Fibroblast of villous mesenchyme (primary cell): ENCODE results near the gene CCT4. TPM values are rescaled to one million over a fixed set of nuclear protein-coding genes. Genes with fewer than 3 reads are reported as not detected.
"Not testable (repeated sequence)": the region's sequence is repeated elsewhere in the genome, so short reads cannot be mapped to it uniquely, and the experiment has no call there.

Source experiments
- DNase-seq: peaks from one replicate; pipeline ENCODE4 v3.0.0-alpha.2; 2010; ENCODE audit warnings: low read depth
- H3K4me3 ChIP-seq: 2 replicates; pipeline ENCODE4 v1.5.1; 2011; ENCODE audit warnings: low read depth, mild to moderate bottlenecking, low read length
- total RNA-seq: library from RNA; depleted of rRNA; stranded (reverse); fragments of >200 nt; gene quantifications from 2 replicates; pipeline ENCODE4 v1.2.3, GENCODE V29; 2012
- TF ChIP-seq, protein P1 (sequence below): IDR thresholded peaks from 2 replicates; pipeline ENCODE4 v1.5.1; 2012; ENCODE audit warnings: low read depth, mild to moderate bottlenecking, low read length; ENCODE audit not compliant: insufficient read depth

The CCT4 gene
- total RNA-seq, 1 donor, result 147 TPM

DNA sequence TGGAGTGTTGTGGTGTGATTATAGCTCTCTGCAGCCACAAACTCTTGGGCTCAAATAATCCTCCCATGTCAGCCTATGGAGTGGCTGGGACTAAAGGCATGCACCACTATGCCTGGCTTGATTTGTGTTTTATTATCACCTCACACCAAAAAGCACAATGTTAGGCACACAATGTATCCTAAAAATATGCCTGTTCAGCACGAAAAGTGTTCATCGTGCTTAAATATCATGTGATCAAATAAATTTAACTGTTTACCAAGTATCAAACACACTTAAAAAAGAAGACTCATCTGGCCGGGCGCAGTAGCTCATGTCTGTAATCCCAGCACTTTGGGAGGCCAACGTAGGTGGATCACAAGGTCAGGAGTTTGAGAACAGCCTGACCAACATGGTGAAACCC, 5.6 kb downstream of the CCT4 start:
- DNase-seq, result no peak
- no peak overlapping the region for H3K4me3 ChIP-seq
- TF ChIP-seq, protein P1, sequence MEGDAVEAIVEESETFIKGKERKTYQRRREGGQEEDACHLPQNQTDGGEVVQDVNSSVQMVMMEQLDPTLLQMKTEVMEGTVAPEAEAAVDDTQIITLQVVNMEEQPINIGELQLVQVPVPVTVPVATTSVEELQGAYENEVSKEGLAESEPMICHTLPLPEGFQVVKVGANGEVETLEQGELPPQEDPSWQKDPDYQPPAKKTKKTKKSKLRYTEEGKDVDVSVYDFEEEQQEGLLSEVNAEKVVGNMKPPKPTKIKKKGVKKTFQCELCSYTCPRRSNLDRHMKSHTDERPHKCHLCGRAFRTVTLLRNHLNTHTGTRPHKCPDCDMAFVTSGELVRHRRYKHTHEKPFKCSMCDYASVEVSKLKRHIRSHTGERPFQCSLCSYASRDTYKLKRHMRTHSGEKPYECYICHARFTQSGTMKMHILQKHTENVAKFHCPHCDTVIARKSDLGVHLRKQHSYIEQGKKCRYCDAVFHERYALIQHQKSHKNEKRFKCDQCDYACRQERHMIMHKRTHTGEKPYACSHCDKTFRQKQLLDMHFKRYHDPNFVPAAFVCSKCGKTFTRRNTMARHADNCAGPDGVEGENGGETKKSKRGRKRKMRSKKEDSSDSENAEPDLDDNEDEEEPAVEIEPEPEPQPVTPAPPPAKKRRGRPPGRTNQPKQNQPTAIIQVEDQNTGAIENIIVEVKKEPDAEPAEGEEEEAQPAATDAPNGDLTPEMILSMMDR, result no peak

DNA sequence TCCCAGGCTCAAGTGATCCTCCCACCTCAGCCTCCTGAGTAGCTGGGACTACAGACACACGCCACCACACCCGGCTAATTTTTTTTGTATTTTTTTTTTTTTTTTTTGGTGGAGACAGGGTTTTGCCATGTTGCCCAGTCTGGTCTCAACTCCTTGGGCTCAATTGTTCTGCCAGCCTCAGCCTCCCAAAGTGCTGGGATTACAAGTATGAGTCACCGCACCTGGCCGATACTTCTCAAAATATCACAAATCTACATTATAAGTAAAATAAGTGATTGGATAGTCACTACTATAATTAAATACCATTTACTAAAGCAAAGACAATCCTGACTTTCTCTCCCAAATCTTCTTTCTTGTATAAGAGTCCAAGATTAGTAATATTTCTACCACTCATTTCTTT, 9.1 kb downstream of the CCT4 start:
- H3K4me3 ChIP-seq, DNase-seq: not testable (repeated sequence)

GRCh38 chr2:61878761-61879160, 9.7 kb downstream of the CCT4 start:
- no peak overlapping the region for H3K4me3 ChIP-seq
- TF ChIP-seq, protein P1, result no peak
- DNase-seq, result no peak

DNA sequence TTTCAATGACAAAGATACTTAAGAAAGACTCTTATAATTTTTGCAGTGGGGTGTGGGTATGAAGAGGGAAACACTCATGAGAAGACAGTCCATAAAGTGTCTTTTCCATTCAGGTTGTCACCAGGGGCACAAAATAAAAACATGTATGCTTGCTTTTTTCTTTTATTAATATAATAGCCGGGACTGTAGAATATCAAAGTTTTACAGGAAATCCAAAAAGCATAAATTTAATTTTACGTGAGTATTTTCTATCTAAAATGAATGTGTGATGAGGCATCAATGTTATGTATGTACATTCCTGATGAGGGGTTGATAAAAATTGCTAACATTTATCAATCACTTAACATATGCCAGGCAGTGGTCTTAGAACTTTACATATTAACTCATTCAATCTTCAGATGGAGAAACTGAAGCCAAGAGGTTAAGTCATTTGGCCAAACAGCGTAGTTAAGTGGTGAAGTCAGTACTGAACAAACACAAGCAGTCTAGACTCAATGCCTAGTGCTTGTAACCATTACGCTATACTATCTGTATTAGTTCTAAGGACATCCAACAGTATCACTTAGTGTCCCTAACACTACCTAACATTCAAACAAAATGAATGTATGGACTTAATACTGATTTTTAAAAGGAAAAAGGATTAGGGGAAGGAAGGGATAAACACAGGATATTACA, 10.7 kb downstream of the CCT4 start:
- TF ChIP-seq, protein P1, result no peak
- DNase-seq, result no peak
- H3K4me3 ChIP-seq, result no peak overlapping the region

- no peak overlapping the region for H3K4me3 ChIP-seq
- DNase-seq, result no peak
- TF ChIP-seq, protein P1, result no peak
These were observed 12.1 kb downstream of the CCT4 start for GRCh38 chr2:61876400-61876799.

DNA sequence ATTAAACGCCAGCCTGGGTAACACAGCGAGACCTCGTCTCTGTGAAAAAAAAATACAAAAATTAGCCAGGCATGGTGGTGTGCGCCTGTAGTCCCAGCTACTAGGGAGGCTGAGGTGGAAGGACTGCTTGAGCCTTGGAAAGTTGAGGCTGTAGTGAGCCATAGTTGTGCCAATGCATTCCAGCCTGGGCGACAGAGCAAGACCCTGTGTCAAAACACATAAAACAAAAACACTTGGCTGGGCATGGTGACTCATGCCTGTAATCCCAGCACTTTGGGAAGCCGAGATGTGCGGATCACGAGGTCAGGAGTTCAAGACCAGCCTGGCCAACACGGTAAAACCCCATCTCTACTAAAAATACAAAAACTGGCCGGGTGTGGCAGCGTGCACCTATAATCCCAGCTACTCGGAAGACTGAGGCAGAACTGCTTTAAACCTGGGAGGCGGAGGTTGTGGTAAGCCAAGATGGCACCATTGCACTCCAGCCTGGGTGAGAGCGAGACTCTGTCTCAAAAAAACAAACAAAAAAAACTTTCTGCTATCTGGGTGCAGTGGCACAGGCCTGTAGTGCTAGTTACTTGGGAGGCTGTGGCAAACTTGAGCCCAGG, 21.9 kb downstream of the CCT4 start:
- not testable (repeated sequence) for H3K4me3 ChIP-seq, DNase-seq

GRCh38 chr2:61862085-61862484, 26.4 kb downstream of the CCT4 start:
- DNase-seq, result no peak
- H3K4me3 ChIP-seq, result no peak overlapping the region
- TF ChIP-seq, protein P1, result no peak

DNA sequence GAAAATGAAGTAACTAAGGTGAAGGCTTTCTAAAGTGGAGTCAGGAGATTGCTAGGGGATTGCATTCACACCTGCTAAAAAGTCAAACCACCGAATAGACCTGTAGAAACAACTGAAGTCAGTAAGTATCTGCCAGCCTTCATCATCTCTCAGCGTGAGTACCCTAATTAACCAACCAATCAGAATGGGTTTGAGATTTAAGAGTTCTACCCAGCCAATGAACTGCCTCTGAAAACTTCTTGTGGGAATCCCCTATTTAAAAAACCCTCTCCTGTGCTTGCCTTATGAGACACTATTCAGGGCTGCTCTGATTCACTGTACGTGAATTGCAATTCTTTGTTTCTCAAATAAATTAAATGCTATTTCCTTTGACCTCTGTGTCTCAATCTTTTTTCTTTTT, 31.2 kb downstream of the CCT4 start:
- TF ChIP-seq, protein P1, result no peak
- DNase-seq, result no peak
- H3K4me3 ChIP-seq, result no peak overlapping the region
